Loucy (cell line): Measurements from ENCODE around the gene NCDN.

Experiments used
- CTCF ChIP-seq: fragments of 200-600 bp; sonication (generic); conservative IDR thresholded peaks from 2 replicates; pipeline ENCODE4 v1.5.1; 2014; ENCODE audit warnings: mild to moderate bottlenecking, antibody characterized with exemption, low read length
- EZH2phosphoT487 ChIP-seq: fragments of 200-600 bp; IDR thresholded peaks from 2 replicates; pipeline ENCODE4 v1.6.1; 2018; ENCODE audit warnings: antibody characterized with exemption, mild to moderate bottlenecking, moderate library complexity, borderline replicate concordance

GRCh38 chr1:35561972-35562680 is 4.5 kb downstream of the NCDN start:
- TF ChIP-seq EZH2phosphoT487 (no peak), CTCF (no peak)
